HUES6 (cell line): ENCODE results near the gene LCNL1.

Experiments used
- H3K27ac ChIP-seq: 2 replicates; pipeline ENCODE4 v1.7.0; 2013; ENCODE audit warnings: low read depth, mild to moderate bottlenecking, low read length, inconsistent platforms
- H3K27me3 ChIP-seq: 2 replicates; pipeline ENCODE4 v1.6.1; 2013; ENCODE audit warnings: low read length; ENCODE audit not compliant: control insufficient read depth, insufficient read depth
- H3K36me3 ChIP-seq: 2 replicates; pipeline ENCODE4 v1.6.1; 2013; ENCODE audit warnings: low read length; ENCODE audit not compliant: control insufficient read depth, insufficient read depth
- H3K4me1 ChIP-seq: 2 replicates; pipeline ENCODE4 v1.6.1; 2013; ENCODE audit warnings: low read length; ENCODE audit not compliant: control insufficient read depth, insufficient read depth
- H3K4me3 ChIP-seq: 2 replicates; pipeline ENCODE4 v1.5.1; 2013; ENCODE audit warnings: low read depth, low read length
- H3K9ac ChIP-seq: one replicate; pipeline ENCODE4 v1.6.1; 2013; ENCODE audit warnings: mild to moderate bottlenecking, low read length
- H3K9me3 ChIP-seq: 2 replicates; pipeline ENCODE4 v1.6.1; 2013; ENCODE audit warnings: low read depth, low read length; ENCODE audit not compliant: control insufficient read depth, insufficient read depth

LCNL1 gene

DNA sequence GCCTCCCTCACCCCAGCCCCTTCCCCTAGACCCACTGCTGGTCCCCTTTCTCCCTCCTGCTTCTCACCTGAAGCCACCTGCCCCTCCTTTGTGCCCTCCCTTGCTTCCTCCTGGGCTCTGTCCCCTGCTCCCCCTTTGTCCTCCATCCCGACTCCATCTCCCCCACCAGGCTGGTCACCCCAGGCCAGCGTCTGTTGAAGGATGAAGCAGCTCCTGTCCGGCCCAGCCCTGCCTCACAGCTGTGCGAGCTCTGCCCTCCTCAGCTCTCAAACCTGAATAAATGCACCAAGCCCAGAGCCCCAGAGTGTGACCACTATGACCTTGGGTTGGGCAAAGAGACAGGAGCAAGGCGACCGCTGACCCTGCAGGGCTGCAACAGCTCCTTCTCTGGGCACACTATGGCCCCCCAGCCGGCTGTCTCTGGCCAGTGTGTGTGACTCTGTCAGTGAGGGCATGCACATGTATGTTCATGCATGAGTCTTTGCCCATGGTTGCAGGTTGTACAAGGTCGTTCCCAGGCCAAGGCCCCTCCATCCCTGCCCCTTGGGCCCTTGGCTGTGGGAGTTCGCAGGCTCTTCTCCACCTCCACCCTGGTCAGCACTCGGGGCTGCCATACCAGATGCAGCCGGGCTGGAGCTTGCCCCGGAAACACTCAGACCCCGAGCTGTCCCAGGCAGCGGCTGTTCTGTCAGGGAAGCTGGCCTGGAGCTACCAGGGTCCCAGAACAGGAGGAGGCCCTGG is 27.4 kb upstream of the LCNL1 start:
- no peaks in the 10 kb centered on the region for H3K9me3 ChIP-seq
- peaks cover 4% of the 10 kb centered on the region; the same call in 1 of the 2 replicates for H3K4me1 ChIP-seq
- no peak overlapping the region for H3K9ac ChIP-seq
- no peaks in the 10 kb centered on the region for H3K27me3 ChIP-seq
- no peak overlapping the region for H3K27ac ChIP-seq
- no peak overlapping the region for H3K4me3 ChIP-seq
- no peaks in the 10 kb centered on the region for H3K36me3 ChIP-seq

- H3K27ac ChIP-seq: no peak overlapping the region
- no peaks in the 10 kb centered on the region for H3K36me3 ChIP-seq
- H3K4me3 ChIP-seq: no peak overlapping the region
Observed at GRCh38 chr9:136955943-136956335, 26.9 kb upstream of the LCNL1 start.

GRCh38 chr9:136956604-136957003 is 26.2 kb upstream of the LCNL1 start:
- H3K27me3 ChIP-seq: no peaks in the 10 kb centered on the region
- no peak overlapping the region for H3K27ac ChIP-seq
- H3K4me1 ChIP-seq: no peaks in the 10 kb centered on the region
- H3K9me3 ChIP-seq: no peaks in the 10 kb centered on the region
- H3K9ac ChIP-seq: no peak overlapping the region
- no peak overlapping the region for H3K4me3 ChIP-seq
- H3K36me3 ChIP-seq: no peaks in the 10 kb centered on the region

More at GRCh38 chr9:136955943-136956335, 26.9 kb upstream of the LCNL1 start:
- Histone ChIP-seq H3K9ac (no peak overlapping the region), H3K4me1 (no peaks in the 10 kb centered on the region), H3K27me3 (no peaks in the 10 kb centered on the region), H3K9me3 (no peaks in the 10 kb centered on the region)

DNA sequence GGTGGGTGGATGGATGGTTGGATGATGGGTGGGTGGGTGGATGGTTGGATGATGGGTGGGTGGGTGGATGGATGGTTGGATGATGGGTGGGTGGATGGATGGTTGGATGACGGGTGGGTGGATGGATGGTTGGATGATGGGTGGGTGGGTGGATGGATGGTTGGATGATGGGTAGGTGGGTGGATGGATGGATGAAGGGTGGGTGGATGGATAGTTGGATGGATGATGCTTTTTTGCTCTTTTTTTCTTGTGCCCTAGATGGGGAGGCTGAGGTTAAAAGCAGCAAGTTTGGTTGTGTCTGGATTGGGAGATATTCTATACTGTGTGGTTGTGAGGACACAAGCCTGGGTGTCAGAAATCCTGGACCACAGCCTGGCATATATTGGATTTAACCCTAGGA is 25.3 kb upstream of the LCNL1 start:
- H3K4me1 ChIP-seq: no peaks in the 10 kb centered on the region
- no peak overlapping the region for H3K4me3 ChIP-seq
- H3K9me3 ChIP-seq: no peaks in the 10 kb centered on the region
- no peak overlapping the region for H3K9ac ChIP-seq
- H3K27ac ChIP-seq: no peak overlapping the region
- H3K27me3 ChIP-seq: no peaks in the 10 kb centered on the region
- no peaks in the 10 kb centered on the region for H3K36me3 ChIP-seq

GRCh38 chr9:136957901-136958300 is 24.9 kb upstream of the LCNL1 start:
- H3K4me1 ChIP-seq: no peaks in the 10 kb centered on the region
- no peak overlapping the region for H3K9ac ChIP-seq
- no peaks in the 10 kb centered on the region for H3K9me3 ChIP-seq
- H3K27me3 ChIP-seq: no peaks in the 10 kb centered on the region
- no peak overlapping the region for H3K4me3 ChIP-seq
- no peaks in the 10 kb centered on the region for H3K36me3 ChIP-seq
- no peak overlapping the region for H3K27ac ChIP-seq

GRCh38 chr9:136958473-136958872 is 24.3 kb upstream of the LCNL1 start:
- no peaks in the 10 kb centered on the region for H3K36me3 ChIP-seq
- no peaks in the 10 kb centered on the region for H3K27me3 ChIP-seq
- no peaks in the 10 kb centered on the region for H3K9me3 ChIP-seq
- no peak overlapping the region for H3K27ac ChIP-seq
- H3K4me3 ChIP-seq: no peak overlapping the region
- no peaks in the 10 kb centered on the region for H3K4me1 ChIP-seq
- H3K9ac ChIP-seq: no peak overlapping the region

- H3K27ac ChIP-seq: no peak overlapping the region
- H3K27me3 ChIP-seq: no peaks in the 10 kb centered on the region
- H3K4me1 ChIP-seq: no peaks in the 10 kb centered on the region
- H3K9me3 ChIP-seq: no peaks in the 10 kb centered on the region
- H3K9ac ChIP-seq: no peak overlapping the region
- H3K4me3 ChIP-seq: no peak overlapping the region
- no peaks in the 10 kb centered on the region for H3K36me3 ChIP-seq
Observed at GRCh38 chr9:136958898-136959850, 23.6 kb upstream of the LCNL1 start.

DNA sequence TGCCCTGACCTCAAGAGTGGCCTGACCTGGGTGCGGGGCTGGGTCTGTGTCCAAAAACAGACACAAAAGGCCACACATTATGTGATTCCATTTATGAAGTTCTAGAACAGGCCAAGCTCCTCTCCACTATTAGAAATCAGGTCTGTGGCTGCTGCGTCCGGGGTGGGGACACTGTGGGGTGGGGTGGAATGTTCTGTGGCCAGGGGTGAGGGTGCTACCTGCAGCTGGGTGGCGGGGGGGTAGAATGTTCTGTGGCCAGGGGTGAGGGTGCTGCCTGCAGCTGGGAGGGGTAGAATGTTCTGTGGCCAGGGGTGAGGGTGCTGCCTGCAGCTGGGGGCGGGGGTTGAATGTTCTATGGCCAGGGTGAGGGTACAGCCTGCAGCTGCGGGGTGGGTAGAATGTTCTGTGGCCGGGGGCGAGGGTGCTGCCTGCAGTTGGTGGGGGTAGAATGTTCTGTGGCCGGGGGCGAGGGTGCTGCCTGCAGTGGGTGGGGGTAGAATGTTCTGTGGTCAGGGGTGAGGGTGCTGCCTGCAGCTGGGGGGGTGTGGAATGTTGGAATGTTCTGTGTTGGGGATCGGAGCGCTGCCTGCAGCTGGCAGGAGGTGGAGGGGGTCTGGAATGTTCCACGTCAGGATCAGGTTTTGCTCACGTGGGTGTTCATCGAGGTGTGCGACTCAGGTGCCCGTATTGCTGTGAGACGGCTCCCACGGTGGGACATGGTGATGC is 22.4 kb upstream of the LCNL1 start:
- Histone ChIP-seq H3K9ac (no peak overlapping the region), H3K36me3 (no peaks in the 10 kb centered on the region), H3K4me1 (no peaks in the 10 kb centered on the region), H3K4me3 (no peak overlapping the region), H3K27ac (no peak overlapping the region), H3K27me3 (no peaks in the 10 kb centered on the region), H3K9me3 (no peaks in the 10 kb centered on the region)

DNA sequence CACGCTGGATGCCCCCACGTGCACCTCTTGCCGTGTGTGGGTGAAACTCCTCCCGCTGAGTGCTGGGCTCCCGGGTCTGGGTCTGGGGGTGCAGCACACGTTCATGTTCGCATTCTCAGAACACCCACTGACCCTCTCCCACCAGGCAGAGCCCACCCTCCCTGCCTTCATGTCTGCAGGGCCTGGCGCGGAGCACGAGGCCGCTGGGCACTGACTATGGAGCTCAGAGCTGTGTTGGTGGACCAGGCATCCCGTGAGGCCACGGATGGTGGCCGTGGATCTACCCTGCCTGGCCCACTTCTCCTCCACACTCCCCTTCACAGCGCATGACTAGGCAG is 21.9 kb upstream of the LCNL1 start:
- no peaks in the 10 kb centered on the region for H3K36me3 ChIP-seq
- no peaks in the 10 kb centered on the region for H3K9me3 ChIP-seq
- no peak overlapping the region for H3K27ac ChIP-seq
- H3K4me3 ChIP-seq: no peak overlapping the region
- H3K27me3 ChIP-seq: no peaks in the 10 kb centered on the region
- H3K9ac ChIP-seq: no peak overlapping the region
- peaks cover 3% of the 10 kb centered on the region for H3K4me1 ChIP-seq

DNA sequence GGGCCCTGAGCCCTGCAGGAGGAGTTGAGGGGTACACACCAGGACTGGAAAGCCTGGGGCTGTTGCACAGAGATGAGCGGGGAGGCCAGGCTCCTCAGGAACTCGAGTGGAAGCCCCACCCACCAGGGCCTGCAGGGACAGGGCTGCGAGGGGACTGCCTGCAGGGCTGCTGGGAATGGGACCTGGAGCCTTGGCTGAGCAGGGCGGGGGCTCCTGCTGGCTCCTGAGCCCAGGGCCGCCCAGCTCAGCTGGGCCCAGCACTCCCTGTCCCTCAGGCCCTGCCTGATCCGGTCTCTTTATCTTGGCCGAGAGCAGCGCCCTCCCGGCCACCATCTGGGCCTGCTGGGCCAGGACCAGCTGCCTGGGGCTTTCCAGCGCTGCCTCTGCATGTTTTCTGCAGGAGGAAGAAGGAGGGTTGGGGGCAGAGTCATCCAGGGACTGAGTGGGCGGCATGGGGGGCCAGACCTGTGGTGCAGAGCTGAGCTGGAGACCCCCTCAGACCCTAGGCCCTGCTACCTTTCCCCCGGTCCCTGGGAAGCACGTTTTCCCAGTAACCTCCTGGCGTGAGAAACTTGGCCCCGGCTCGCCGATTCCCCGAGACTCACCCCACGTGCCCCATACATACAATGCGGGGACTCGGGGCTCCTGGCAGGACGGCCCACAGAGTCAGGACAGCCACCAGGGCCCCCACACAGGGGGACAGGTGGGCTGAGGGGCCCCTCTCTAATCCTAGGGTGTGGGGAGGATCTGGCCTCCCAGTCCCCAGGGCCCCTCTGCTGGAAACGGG is 21.3 kb upstream of the LCNL1 start:
- Histone ChIP-seq H3K9me3 (no peaks in the 10 kb centered on the region), H3K27me3 (no peaks in the 10 kb centered on the region), H3K36me3 (no peaks in the 10 kb centered on the region), H3K4me1 (peaks cover 8% of the 10 kb centered on the region), H3K27ac (no peak overlapping the region), H3K9ac (no peak overlapping the region), H3K4me3 (no peak overlapping the region)
